HG03108 (cell line): ENCODE results near the gene PHGDH.
"Not testable (repeated sequence)": the region's sequence is repeated elsewhere in the genome, so short reads cannot be mapped to it uniquely, and the experiment has no call there.

Source experiments
- ATAC-seq: cut with Tn5 transposase; IDR thresholded peaks from one replicate; pipeline ENCODE4 v1.9.1; 2021; ENCODE audit warnings: moderate library complexity; ENCODE audit not compliant: unreplicated experiment

Gene PHGDH

GRCh38 chr1:119696863-119697262, 14.9 kb upstream of the PHGDH start:
- not testable (repeated sequence) for ATAC-seq

GRCh38 chr1:119697598-119697997, 14.1 kb upstream of the PHGDH start:
- no peak for ATAC-seq

GRCh38 chr1:119700326-119700725, 11.4 kb upstream of the PHGDH start:
- no peak for ATAC-seq

GRCh38 chr1:119701659-119702058, 10.1 kb upstream of the PHGDH start:
- no peak for ATAC-seq

GRCh38 chr1:119702384-119702783, 9.3 kb upstream of the PHGDH start:
- no peak for ATAC-seq

- ATAC-seq, result no peak
These were observed 7.9 kb upstream of the PHGDH start for GRCh38 chr1:119703666-119704450.

GRCh38 chr1:119706599-119706998, 5.1 kb upstream of the PHGDH start:
- ATAC-seq, result not testable (repeated sequence)

GRCh38 chr1:119711356-119711803, 354 bp upstream of the PHGDH start:
- not testable (repeated sequence) for ATAC-seq

GRCh38 chr1:119712342-119713038, 756 bp downstream of the PHGDH start:
- no peak for ATAC-seq

GRCh38 chr1:119713039-119713748, 1.5 kb downstream of the PHGDH start:
- ATAC-seq, result no peak

- ATAC-seq, result no peak
These were observed 2.2 kb downstream of the PHGDH start for GRCh38 chr1:119713749-119714456.

GRCh38 chr1:119714583-119714982, 2.8 kb downstream of the PHGDH start:
- no peak for ATAC-seq

- no peak for ATAC-seq
These were observed 3.8 kb downstream of the PHGDH start for GRCh38 chr1:119715542-119715941.

- no peak for ATAC-seq
These were observed 6.7 kb downstream of the PHGDH start for GRCh38 chr1:119718409-119718808.

- ATAC-seq, result no peak
These were observed 7.2 kb downstream of the PHGDH start for GRCh38 chr1:119718972-119719371.

- ATAC-seq, result no peak
These were observed 9.2 kb downstream of the PHGDH start for GRCh38 chr1:119720866-119721440.

- ATAC-seq, result no peak
These were observed 10.2 kb downstream of the PHGDH start for GRCh38 chr1:119721896-119722295.

- no peak for ATAC-seq
These were observed 13.0 kb downstream of the PHGDH start for GRCh38 chr1:119724611-119725218.

GRCh38 chr1:119725626-119726025, 13.9 kb downstream of the PHGDH start:
- no peak for ATAC-seq

GRCh38 chr1:119727991-119728390, 16.3 kb downstream of the PHGDH start:
- no peak for ATAC-seq
